ENCODE measurements around the gene NEK10.

- TF ChIP-seq FOXP2 (optimal IDR thresholded peaks at IDR 0.05; ENCODE audit: control extremely low read depth, extremely low read length, insufficient read depth) (no peak), EZH2 (IDR thresholded peaks at IDR 0.05) (no peak), POLR2AphosphoS5 (IDR thresholded peaks at IDR 0.05; ENCODE audit: borderline replicate concordance, low read depth, low read length) (no peak)
Measured at GRCh38 chr3:27073912-27074311, 295.3 kb downstream of the NEK10 start.

Data from SK-N-MC (cell line).